Measurements from ENCODE around the gene ATP9B.

Gene ATP9B

DNA sequence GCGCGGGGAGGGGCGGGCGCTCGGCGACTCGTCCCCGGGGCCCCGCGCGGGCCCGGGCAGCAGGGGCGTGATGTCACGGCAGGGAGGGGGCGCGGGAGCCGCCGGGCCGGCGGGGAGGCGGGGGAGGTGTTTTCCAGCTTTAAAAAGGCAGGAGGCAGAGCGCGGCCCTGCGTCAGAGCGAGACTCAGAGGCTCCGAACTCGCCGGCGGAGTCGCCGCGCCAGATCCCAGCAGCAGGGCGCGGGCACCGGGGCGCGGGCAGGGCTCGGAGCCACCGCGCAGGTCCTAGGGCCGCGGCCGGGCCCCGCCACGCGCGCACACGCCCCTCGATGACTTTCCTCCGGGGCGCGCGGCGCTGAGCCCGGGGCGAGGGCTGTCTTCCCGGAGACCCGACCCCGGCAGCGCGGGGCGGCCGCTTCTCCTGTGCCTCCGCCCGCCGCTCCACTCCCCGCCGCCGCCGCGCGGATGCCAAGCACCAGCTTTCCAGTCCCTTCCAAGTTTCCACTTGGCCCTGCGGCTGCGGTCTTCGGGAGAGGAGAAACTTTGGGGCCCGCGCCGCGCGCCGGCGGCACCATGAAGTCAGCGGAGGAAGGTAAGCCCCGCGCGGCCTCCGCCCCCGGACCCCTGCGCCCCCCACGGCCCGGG lies 326.7 kb downstream of the ATP9B start, which contains the start of gene NFATC1:
Gene NFATC1 (plus strand): TSS at position 170 of the 644 bp plus-strand sequence. CDS start 295 bp downstream, at position 465.
- Histone ChIP-seq H3K27me3 (ENCODE audit: insufficient read depth, insufficient read length) (peaks cover 69% of the 10 kb centered on the region), H3K4me3 (ENCODE audit: insufficient read length, low read depth) (peak within 1 kb of the TSS; percentile 53), H3K36me3 (ENCODE audit: insufficient read depth, insufficient read length, low read length) (no peaks in the 10 kb centered on the region), H3K9me3 (ENCODE audit: insufficient read depth, low read length) (no peaks in the 10 kb centered on the region), H3K4me1 (ENCODE audit: insufficient read depth, insufficient read length) (peaks cover 9% of the 10 kb centered on the region), H3K9ac (ENCODE audit: insufficient read length, low read depth) (peak within 1 kb of the TSS; percentile 90)
- peak; percentile 42 for DNase-seq (ENCODE audit: low read depth, low spot score)
- TF ChIP-seq YY1 (IDR thresholded peaks at IDR 0.05; ENCODE audit: insufficient read depth, insufficient read length): no peak
- no peak for TF ChIP-seq ZNF274 (IDR thresholded peaks at IDR 0.05; ENCODE audit: low read depth, low read length)
- no peak for TF ChIP-seq SUZ12 (IDR thresholded peaks at IDR 0.05; ENCODE audit: extremely low read depth, insufficient read depth, insufficient read length)

DNA sequence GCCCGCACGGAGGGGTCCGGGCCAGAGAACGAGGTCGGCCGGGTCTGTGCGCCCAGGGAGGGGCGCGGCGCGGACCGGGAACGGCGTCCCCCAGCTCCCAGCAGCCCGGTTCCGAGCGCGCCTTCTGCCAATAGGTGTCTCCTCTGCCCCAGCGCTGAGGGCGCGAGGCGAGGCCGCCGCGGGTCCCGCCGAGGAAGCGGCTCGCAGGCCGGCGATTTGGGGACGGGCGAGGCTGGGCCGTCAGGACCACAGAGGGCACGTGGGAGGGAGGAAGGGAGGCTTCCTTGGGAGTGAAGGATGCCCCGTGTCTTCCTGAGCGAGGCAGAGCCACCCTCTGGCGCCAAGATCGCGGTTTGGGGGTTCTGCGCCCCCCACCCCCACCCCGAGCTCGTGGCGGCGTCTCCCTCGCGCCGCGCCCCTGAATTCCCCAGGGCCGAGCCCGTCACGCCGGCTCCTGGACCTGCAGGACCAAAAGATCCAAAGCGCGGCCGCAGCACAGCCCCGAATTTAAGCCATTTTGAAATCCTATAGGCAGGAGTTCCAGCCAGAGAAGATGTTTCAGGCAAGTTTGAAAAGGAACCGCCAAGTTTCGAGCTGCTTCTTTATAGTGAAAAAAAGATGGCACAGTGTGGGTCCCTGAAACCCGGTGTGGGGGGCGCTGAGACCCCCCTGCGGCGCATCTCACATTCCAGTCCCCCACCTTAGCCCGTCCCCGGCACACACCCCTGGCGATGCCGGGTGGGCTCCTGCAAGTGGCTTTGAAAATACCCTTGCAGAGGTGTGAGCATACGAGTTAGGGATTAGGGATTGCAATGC lies 327.4 kb downstream of the ATP9B start:
- H3K4me3 ChIP-seq (ENCODE audit: insufficient read length, low read depth): peak overlapping the region; percentile 53
- peak overlapping the region; percentile 90 for H3K9ac ChIP-seq (ENCODE audit: insufficient read length, low read depth)
- peaks cover 64% of the 10 kb centered on the region for H3K27me3 ChIP-seq (ENCODE audit: insufficient read depth, insufficient read length)
- peaks cover 9% of the 10 kb centered on the region for H3K4me1 ChIP-seq (ENCODE audit: insufficient read depth, insufficient read length)
- no peaks in the 10 kb centered on the region for H3K9me3 ChIP-seq (ENCODE audit: insufficient read depth, low read length)
- H3K36me3 ChIP-seq (ENCODE audit: insufficient read depth, insufficient read length, low read length): no peaks in the 10 kb centered on the region
- TF ChIP-seq YY1 (IDR thresholded peaks at IDR 0.05; ENCODE audit: insufficient read depth, insufficient read length) (no peak), SUZ12 (IDR thresholded peaks at IDR 0.05; ENCODE audit: extremely low read depth, insufficient read depth, insufficient read length) (no peak), ZNF274 (IDR thresholded peaks at IDR 0.05; ENCODE audit: low read depth, low read length) (no peak)
- DNase-seq (ENCODE audit: low read depth, low spot score): no peak

DNA sequence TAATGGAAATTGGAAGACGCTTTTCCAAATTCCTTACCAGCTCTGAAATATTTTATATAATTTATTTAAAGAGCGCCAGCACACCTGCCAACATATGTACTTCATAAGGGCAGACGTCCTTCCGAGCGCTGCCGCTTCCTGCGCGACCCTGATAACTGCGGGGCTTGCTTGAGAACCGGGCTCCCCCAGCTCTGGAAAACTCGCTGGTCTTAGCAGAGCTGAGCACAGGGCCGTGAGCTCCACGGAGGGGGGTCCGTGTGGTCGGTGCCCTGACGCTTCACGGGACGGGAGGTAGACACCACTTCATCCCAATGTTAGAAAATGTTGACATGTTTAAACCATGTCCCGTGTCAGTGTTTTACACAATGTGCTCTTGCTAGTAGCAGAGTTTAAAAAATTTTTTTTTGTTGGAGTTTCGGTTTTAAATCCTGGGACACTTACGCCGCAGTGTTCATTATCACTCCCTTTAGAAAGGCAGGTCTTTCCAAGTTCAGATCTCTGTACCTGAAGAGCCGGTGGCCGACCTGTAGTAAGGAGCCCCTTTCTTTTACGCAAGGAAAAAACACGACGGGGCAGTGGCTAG lies 328.1 kb downstream of the ATP9B start:
- Histone ChIP-seq H3K9ac (ENCODE audit: insufficient read length, low read depth) (no peak overlapping the region), H3K36me3 (ENCODE audit: insufficient read depth, insufficient read length, low read length) (no peaks in the 10 kb centered on the region), H3K9me3 (ENCODE audit: insufficient read depth, low read length) (no peaks in the 10 kb centered on the region), H3K27me3 (ENCODE audit: insufficient read depth, insufficient read length) (peaks cover 57% of the 10 kb centered on the region), H3K4me3 (ENCODE audit: insufficient read length, low read depth) (no peak overlapping the region), H3K4me1 (ENCODE audit: insufficient read depth, insufficient read length) (peaks cover 9% of the 10 kb centered on the region)
- no peak for DNase-seq (ENCODE audit: low read depth, low spot score)
- TF ChIP-seq YY1 (IDR thresholded peaks at IDR 0.05; ENCODE audit: insufficient read depth, insufficient read length) (no peak), ZNF274 (IDR thresholded peaks at IDR 0.05; ENCODE audit: low read depth, low read length) (no peak), SUZ12 (IDR thresholded peaks at IDR 0.05; ENCODE audit: extremely low read depth, insufficient read depth, insufficient read length) (no peak)

DNA sequence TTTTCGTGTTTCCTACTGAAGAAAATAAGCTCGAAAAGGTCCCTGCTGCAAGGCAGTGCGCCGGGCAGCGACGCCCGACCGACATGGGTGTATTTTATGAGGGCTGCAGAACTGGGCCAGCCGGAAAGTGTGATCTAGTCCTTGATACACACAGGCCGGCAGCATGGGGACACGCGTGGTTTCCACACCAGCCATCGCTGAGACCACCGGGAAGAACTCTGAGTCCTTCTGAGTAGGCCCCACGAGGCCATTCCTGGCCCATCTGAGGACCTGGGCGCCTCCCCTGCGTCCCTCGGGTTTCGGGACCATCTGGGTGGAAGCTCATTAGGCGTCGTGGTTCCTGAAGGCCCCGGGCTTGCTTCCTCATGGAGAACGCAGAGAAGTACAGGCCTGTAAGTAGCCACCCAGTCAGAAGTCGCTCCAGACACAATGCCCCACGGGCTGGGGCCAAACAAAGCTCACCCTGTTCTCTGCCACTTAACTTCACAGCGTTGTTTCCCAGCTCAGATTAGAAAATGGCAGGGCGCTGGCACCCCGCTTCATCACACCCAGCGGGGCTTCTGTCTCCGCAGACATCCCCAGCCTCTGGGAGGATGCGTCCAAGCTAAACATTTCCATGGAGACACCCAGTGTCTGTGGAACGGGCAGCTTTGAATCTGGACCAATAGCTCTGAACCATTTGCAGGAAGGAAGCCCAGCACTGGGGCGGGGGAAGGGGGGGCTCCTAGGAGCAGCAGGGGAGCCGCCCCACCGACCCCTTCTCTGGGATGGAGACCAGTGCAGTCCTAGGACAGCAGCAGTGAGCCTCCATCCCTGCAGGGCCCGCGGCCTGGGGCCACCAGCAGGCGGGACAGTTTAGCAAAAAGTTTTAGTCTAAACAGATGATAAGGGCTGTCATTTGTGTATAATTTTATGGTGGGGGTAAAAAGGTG lies 328.9 kb downstream of the ATP9B start:
- Histone ChIP-seq H3K27me3 (ENCODE audit: insufficient read depth, insufficient read length) (peaks cover 49% of the 10 kb centered on the region), H3K4me3 (ENCODE audit: insufficient read length, low read depth) (no peak overlapping the region), H3K36me3 (ENCODE audit: insufficient read depth, insufficient read length, low read length) (no peaks in the 10 kb centered on the region), H3K4me1 (ENCODE audit: insufficient read depth, insufficient read length) (peaks cover 7% of the 10 kb centered on the region), H3K9me3 (ENCODE audit: insufficient read depth, low read length) (no peaks in the 10 kb centered on the region), H3K9ac (ENCODE audit: insufficient read length, low read depth) (no peak overlapping the region)
- DNase-seq (ENCODE audit: low read depth, low spot score): no peak
- no peak for TF ChIP-seq YY1 (IDR thresholded peaks at IDR 0.05; ENCODE audit: insufficient read depth, insufficient read length)
- TF ChIP-seq SUZ12 (IDR thresholded peaks at IDR 0.05; ENCODE audit: extremely low read depth, insufficient read depth, insufficient read length): peak; percentile 60

DNA sequence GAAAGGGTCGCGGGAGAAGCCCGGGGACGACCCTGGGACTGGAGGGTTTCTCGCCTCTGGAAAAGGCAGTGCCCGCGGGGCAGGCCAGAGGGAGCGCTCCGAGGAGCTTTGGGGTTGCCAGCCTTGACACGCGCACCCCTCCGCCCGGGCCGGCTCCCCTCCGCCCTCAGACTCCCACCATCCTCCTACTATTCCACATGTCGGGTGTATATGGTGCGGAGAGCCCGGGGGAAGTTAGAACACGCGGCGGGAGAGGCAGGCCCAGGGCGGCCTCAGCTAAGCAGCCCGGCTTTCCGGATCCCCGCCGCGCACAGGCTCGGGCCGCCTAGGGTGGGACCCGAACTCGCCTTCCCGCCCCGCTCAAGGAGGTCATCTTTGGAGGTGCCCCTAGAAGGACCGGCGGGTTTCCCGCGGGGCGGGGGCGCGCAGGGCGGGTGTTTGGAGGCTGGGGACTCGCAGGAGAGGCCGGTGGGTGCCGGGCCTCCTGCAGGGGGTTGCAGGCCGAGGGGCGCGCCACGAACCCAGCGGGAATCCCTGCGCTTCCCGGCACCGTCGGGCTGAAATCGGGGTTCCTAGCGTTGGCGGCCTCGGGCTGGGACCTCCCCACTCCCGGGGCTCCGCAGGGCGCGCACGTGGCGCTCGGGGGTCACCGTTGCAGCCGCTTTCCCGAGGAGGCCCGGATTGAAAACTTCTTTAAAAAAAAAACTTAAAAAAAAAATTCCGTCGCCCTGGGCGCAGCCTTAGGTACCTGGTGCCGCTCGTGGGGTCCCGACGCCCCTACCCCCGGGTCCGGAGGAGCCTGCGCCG lies 330.3 kb downstream of the ATP9B start:
- Histone ChIP-seq H3K36me3 (ENCODE audit: insufficient read depth, insufficient read length, low read length) (no peaks in the 10 kb centered on the region), H3K9me3 (ENCODE audit: insufficient read depth, low read length) (no peaks in the 10 kb centered on the region), H3K9ac (ENCODE audit: insufficient read length, low read depth) (peak overlapping the region; percentile 87), H3K4me1 (ENCODE audit: insufficient read depth, insufficient read length) (peaks cover 7% of the 10 kb centered on the region), H3K27me3 (ENCODE audit: insufficient read depth, insufficient read length) (peaks cover 40% of the 10 kb centered on the region), H3K4me3 (ENCODE audit: insufficient read length, low read depth) (peak overlapping the region; percentile 46)
- no peak for DNase-seq (ENCODE audit: low read depth, low spot score)
- TF ChIP-seq ZNF274 (IDR thresholded peaks at IDR 0.05; ENCODE audit: low read depth, low read length) (no peak), SUZ12 (IDR thresholded peaks at IDR 0.05; ENCODE audit: extremely low read depth, insufficient read depth, insufficient read length) (no peak), YY1 (IDR thresholded peaks at IDR 0.05; ENCODE audit: insufficient read depth, insufficient read length) (no peak)

DNA sequence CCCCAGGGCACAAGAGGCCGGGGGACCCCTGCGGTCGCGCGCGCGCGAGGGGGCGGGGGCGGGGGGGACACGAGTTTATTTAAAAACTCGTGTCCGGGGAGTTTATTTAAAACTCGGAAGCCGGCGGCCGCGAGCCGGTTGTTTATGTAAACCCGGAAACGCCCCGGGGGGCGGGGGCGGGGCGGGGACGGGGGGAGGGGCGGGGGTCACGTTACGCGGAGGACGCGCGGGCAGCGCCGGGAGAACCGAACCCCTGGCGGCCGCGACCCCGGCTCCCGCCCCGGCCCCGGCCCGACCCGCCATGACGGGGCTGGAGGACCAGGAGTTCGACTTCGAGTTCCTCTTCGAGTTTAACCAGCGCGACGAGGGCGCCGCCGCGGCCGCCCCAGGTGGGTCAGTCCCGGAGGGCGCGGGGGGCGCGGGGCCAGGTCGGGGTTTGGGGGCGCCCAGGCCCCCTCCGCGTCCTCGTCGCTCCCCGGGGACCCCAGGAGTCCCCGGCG lies 330.9 kb downstream of the ATP9B start:
- peak overlapping the region; percentile 56 for H3K9ac ChIP-seq (ENCODE audit: insufficient read length, low read depth)

More for the DNA sequence above, 330.9 kb downstream of the ATP9B start:
- H3K36me3 ChIP-seq (ENCODE audit: insufficient read depth, insufficient read length, low read length): no peaks in the 10 kb centered on the region
- H3K27me3 ChIP-seq (ENCODE audit: insufficient read depth, insufficient read length): peaks cover 36% of the 10 kb centered on the region
- TF ChIP-seq ZNF274 (IDR thresholded peaks at IDR 0.05; ENCODE audit: low read depth, low read length) (no peak), YY1 (IDR thresholded peaks at IDR 0.05; ENCODE audit: insufficient read depth, insufficient read length) (no peak)
- DNase-seq (ENCODE audit: low read depth, low spot score): no peak
- H3K9me3 ChIP-seq (ENCODE audit: insufficient read depth, low read length): no peaks in the 10 kb centered on the region
- peak overlapping the region; percentile 53 for H3K4me3 ChIP-seq (ENCODE audit: insufficient read length, low read depth)
- peaks cover 7% of the 10 kb centered on the region for H3K4me1 ChIP-seq (ENCODE audit: insufficient read depth, insufficient read length)
